GM12873 (cell line): ENCODE results near the gene KCNK15.

Experiments used
- TF ChIP-seq, protein P1 (sequence below): IDR thresholded peaks from 2 replicates; pipeline ENCODE4 v1.5.1; 2012; ENCODE audit warnings: low read depth, mild to moderate bottlenecking, moderate library complexity, low read length, control low read depth; ENCODE audit not compliant: insufficient read depth; ENCODE audit errors: missing control alignments

Gene KCNK15

DNA sequence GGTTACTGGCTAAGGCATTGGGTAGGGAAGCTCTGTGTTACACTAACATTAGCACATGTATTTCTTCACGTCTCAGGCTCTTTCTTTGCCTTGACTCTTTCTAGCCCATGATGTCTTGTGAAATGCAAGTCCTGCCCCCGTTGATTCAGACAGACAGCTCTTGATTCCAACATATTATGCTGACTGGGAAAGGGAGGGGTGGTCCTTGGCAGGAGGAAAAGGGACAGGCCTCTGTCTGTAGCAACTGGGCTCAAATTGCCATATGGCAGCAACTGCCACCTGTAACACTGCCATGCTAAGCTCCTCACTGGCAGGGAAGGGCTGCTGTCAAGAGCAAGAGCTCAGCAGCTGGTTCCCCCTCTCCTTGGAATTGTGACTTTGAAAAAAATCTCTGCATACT, 5.7 kb upstream of the KCNK15 start:
- TF ChIP-seq, protein P1, sequence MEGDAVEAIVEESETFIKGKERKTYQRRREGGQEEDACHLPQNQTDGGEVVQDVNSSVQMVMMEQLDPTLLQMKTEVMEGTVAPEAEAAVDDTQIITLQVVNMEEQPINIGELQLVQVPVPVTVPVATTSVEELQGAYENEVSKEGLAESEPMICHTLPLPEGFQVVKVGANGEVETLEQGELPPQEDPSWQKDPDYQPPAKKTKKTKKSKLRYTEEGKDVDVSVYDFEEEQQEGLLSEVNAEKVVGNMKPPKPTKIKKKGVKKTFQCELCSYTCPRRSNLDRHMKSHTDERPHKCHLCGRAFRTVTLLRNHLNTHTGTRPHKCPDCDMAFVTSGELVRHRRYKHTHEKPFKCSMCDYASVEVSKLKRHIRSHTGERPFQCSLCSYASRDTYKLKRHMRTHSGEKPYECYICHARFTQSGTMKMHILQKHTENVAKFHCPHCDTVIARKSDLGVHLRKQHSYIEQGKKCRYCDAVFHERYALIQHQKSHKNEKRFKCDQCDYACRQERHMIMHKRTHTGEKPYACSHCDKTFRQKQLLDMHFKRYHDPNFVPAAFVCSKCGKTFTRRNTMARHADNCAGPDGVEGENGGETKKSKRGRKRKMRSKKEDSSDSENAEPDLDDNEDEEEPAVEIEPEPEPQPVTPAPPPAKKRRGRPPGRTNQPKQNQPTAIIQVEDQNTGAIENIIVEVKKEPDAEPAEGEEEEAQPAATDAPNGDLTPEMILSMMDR, result no peak

DNA sequence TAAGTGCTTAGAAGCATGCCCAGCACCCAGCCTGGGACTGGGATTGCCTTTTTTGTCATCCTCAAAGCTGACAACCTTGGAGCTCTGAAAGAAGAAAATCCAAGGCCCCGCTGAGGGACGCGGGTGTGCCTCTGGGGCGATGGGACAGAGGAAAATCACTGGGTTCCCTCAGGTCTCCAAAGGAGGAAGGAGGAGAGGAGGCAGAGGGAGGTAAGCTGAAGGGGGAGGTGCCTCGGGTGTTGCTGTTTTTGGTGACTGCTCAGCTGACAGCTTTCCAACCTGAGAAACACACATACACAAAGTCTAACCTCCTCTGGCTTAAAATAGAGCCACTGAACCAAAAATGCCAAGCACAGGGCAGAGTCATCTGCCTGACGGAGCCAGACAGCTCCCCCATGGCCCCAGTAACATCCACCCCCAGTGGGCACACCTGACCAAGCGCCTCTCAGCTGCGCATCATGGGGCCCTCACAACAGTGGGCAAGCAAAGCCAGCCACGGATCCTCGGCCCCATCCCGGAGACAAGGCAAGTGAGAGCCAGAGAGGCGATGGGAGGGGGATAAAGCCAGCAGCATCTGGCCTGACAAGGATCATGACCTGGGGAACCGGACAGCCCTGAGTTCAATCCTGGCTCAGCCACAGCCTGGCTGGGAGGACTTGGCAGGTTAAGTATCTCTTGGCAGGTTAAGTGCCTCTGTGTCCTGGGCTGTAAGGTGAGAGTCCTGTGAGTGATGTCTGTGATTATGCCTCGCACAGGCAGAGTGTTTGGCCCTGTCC, 3.2 kb upstream of the KCNK15 start:
- TF ChIP-seq, protein P1, result no peak

DNA sequence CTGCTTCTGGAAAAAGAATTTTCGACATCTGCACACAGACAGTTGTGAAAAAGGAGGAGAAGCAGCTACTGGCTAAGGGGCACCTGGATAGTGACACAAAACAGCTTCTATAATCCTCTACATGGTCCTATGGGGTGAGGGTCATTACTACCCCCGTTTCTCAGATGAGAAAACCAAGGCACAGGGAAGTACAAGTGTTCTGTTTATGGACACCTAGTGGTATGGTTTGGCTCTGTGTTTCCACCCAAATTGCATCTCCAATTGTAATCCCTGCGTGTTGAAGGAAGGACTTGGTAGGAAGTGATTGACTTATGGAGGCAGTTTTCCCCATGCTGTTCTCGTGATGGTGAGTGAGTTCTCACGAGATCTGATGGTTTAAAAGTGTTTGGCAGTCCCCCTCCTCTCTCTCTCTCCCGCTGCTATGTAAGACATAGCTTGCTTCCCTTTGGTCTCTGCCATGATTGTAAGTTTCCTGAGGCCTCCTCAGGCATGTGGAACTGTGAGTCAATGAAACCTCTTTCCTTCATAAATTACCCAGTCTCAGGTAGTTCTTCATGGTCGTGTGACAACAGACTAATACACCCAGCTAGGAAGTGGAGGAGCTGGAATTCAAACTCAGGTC, 2.5 kb upstream of the KCNK15 start:
- TF ChIP-seq, protein P1, result no peak

DNA sequence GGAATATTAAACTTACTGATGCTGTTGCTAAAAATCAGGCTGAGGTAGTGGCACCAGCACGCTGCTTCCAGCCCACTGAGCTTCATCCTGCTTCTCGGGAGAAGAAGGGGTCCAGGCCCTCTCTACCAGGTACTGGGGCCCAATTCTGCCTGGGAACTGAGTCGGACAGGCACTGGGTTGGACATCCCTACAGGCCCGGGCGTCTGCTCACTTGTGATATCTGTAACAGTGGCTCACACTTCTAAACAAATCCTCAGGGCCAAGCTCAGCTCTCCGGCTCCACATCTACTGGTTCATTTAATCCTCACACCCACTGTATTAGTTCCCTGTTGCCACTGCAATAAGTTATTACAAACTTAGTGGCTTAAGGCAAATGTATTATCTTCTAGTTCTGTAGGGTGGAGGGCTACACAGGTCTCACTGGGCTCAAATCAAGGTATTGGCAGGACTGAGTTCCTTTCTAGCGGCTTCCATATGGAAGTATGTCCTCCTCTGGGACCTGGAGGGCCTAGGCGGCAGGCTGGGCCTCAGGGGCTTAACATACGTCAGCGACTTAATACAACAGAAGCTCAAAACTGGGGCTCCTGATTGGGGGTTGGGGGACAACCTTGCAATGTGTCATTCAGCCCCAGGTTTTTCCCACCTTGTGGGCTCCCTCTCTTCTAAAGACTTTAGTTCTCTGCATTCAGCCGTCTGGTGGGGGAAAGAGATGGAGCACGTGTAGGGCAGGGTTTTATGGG, 1.6 kb upstream of the KCNK15 start:
- TF ChIP-seq, protein P1, result no peak

DNA sequence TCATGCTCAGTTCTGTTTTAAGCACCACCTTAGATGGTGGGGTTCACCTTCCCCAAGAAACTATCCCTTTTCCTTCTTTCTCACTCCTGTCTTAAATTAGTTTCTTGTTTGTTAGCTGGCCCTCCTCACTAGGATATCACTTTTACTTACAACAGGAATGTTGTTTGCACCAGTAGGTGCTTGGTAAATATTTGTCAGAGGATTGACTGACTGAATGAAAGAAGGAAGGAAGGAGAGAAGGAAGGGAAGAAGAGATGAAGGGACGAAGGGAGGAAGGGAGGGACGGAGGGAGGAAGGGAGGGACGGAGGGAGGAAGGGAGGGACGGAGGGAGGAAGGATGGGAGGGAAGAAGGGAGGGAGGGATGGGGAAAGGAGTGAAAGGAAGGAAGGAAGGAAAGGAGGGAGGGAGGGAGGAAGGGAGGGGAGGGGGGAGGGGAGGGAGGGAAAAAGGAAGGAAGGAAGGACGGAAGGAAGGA, 505 bp upstream of the KCNK15 start:
- TF ChIP-seq, protein P1, result no peak

DNA sequence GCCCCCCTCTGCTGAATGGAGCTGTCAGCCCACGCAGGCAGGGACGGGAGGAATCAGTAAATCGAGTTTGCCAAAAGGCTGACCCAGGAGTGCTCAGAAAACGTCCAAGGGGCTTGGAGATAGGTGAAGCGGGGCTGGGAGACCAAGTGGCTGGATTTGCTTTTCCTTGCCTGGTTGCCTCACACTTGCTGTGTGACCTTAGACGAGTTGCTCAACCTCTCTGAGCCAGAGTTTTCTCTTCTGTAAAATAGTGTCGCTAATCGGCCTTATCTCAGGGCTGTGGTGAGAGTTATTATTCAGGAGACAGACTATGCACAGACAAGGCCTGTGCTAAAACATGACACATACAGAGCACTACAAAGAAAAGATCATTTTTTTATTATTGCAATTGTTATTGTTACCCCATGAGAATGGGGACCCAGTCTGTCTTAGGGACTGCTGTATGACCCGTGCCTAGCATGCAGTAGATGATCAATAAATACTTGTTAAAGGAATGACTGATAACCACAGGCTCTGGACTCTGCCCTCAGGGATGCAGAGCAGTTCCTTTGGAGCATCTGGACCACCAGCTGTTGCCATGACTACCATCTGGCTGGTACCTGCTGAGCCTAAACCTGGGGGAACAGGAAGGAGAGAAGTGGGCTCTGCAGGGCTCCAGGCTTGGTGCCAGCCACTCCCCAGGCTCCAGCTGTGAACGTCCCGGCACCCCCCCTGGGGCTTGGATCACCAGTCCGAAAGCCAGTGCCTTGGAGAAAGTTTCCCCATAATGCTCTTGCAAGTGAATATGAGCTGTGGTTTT, 901 bp downstream of the KCNK15 start:
- TF ChIP-seq, protein P1, result no peak
